Measurements from ENCODE around the gene NAT14. TPM values are rescaled to one million over a fixed set of nuclear protein-coding genes. Genes with fewer than 3 reads are reported as not detected.

The NAT14 gene
- total RNA-seq, 2 experiments from 2014 or later: 10.5 to 14.7 TPM

DNA sequence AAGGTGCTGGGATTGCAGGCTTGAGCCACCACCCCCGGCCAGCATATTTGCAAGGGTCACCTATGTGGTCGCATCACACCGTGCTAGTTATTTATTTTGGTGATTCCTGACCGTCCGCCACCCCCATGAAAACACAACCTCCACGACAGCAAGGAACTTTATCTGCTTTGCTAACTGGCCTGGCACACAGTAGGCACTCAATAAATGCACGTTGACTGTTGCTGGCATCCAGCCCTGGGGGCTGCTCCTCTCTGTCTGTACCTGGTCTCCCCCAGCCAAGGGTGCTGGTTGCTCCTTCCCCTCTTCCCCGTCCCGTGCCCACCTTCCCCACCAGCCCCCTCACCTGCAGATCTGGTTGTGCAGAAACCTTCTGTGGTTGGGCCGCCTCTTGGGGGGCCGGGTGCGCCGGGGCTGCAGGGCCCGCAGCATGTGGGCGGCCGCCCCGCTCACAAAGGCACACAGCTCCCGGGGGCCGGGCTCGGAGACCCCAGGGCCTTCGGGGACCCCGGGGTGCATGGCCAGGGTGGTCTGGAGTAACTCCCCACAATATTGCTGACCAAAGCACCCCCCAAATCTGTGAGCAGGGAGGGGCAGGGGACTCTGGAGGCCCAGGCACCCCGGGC is 20.8 kb upstream of the NAT14 start:
- Histone ChIP-seq H3K36me3 (ENCODE audit: insufficient read depth, low read length) (no peaks in the 10 kb centered on the region), H3K27me3 (ENCODE audit: control insufficient read depth in 1 of 2, insufficient read depth in 2 of 2, low read length in 2 of 2) (no peaks in the 10 kb centered on the region), H3K27ac (ENCODE audit: low read depth in 1 of 2, low read length in 2 of 2) (no peak overlapping the region), H3K9me3 (ENCODE audit: control insufficient read depth in 1 of 2, insufficient read depth in 1 of 2, low read length in 2 of 2) (no peaks in the 10 kb centered on the region), H3K4me1 (ENCODE audit: insufficient read depth, low read length) (peaks cover 28% of the 10 kb centered on the region), H3K4me3 (ENCODE audit: low read length) (no peak overlapping the region)
- Mint-ChIP-seq H3K27ac (no peak overlapping the region), H3K27me3 (no peaks in the 10 kb centered on the region), H3K4me1 (ENCODE audit: low read depth) (peaks cover 17% of the 10 kb centered on the region), H3K4me3 (no peak overlapping the region), H3K36me3 (ENCODE audit: low read depth) (peaks cover 5% of the 10 kb centered on the region), H3K9me3 (no peaks in the 10 kb centered on the region)
- peak in 1 of 14 experiments; percentile 24 for DNase-seq
- TF ChIP-seq, protein P1, sequence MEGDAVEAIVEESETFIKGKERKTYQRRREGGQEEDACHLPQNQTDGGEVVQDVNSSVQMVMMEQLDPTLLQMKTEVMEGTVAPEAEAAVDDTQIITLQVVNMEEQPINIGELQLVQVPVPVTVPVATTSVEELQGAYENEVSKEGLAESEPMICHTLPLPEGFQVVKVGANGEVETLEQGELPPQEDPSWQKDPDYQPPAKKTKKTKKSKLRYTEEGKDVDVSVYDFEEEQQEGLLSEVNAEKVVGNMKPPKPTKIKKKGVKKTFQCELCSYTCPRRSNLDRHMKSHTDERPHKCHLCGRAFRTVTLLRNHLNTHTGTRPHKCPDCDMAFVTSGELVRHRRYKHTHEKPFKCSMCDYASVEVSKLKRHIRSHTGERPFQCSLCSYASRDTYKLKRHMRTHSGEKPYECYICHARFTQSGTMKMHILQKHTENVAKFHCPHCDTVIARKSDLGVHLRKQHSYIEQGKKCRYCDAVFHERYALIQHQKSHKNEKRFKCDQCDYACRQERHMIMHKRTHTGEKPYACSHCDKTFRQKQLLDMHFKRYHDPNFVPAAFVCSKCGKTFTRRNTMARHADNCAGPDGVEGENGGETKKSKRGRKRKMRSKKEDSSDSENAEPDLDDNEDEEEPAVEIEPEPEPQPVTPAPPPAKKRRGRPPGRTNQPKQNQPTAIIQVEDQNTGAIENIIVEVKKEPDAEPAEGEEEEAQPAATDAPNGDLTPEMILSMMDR (IDR thresholded peaks at IDR 0.05): no peak
- ChIA-PET CTCF (interaction anchor here (1.7 kb wide), 1 partner anchor 40 kb away, joined by 5 read pairs; no protein-coding TSS in a partner anchor), POLR2A (no interaction called here)
- intact Hi-C loops (cut with DNase I, micrococcal nuclease): loop anchor here in 1 of 2 experiments (5.0 kb wide), 1 partner anchor 57 kb away; the partner anchor contains the start of gene UBE2S
- no peak for ATAC-seq (ENCODE audit: poor library complexity)

DNA sequence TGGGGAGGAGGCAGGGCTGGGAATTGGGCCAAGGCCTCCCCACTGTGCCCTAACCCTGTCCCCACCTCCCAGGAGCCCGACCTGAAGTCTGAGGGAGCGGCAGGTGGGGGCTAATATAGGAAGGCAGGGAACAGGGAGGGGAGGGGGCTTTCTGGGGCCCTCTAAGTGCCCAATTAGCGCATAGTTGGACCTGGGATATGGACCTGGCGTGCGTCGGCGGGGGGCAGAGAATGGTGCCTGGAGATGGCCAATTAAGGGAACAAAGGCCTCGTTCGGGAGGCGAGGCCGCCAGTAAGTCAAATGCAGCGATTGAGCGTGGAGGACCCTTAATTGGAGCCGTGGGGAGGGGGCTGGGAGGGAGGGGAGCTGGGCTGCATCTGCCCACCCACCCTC is 20.3 kb upstream of the NAT14 start, which contains the start of gene C19orf85:
Gene C19orf85, minus strand, starts transcription at position 90 of the 393 bp plus-strand sequence. CDS start 197 bp downstream, outside the sequence.
- DNase-seq (peak in 1 of 14 experiments; percentile 21), ATAC-seq (ENCODE audit: poor library complexity) (no peak)
- Histone ChIP-seq H3K36me3 (ENCODE audit: insufficient read depth, low read length) (no peaks in the 10 kb centered on the region), H3K4me1 (ENCODE audit: insufficient read depth, low read length) (peaks cover 28% of the 10 kb centered on the region), H3K27me3 (ENCODE audit: control insufficient read depth in 1 of 2, insufficient read depth in 2 of 2, low read length in 2 of 2) (no peaks in the 10 kb centered on the region), H3K27ac (ENCODE audit: low read depth in 1 of 2, low read length in 2 of 2) (no peak within 1 kb of the TSS), H3K9me3 (ENCODE audit: control insufficient read depth in 1 of 2, insufficient read depth in 1 of 2, low read length in 2 of 2) (no peaks in the 10 kb centered on the region), H3K4me3 (ENCODE audit: low read length) (no peak within 1 kb of the TSS)
- Mint-ChIP-seq H3K9me3 (no peaks in the 10 kb centered on the region), H3K4me3 (no peak within 1 kb of the TSS), H3K27ac (no peak within 1 kb of the TSS), H3K4me1 (ENCODE audit: low read depth) (peaks cover 17% of the 10 kb centered on the region), H3K36me3 (ENCODE audit: low read depth) (peaks cover 5% of the 10 kb centered on the region), H3K27me3 (no peaks in the 10 kb centered on the region)
- POLR2A ChIA-PET: no interaction called here
- CTCF ChIA-PET: no interaction called here
- intact Hi-C loops (cut with DNase I, micrococcal nuclease): loop anchor here in 1 of 2 experiments (5.0 kb wide), 3 partner anchors 57 to 168 kb away; partner anchors contain the start of genes UBE2S and ZNF865
- TF ChIP-seq, protein P1 (IDR thresholded peaks at IDR 0.05): no peak

DNA sequence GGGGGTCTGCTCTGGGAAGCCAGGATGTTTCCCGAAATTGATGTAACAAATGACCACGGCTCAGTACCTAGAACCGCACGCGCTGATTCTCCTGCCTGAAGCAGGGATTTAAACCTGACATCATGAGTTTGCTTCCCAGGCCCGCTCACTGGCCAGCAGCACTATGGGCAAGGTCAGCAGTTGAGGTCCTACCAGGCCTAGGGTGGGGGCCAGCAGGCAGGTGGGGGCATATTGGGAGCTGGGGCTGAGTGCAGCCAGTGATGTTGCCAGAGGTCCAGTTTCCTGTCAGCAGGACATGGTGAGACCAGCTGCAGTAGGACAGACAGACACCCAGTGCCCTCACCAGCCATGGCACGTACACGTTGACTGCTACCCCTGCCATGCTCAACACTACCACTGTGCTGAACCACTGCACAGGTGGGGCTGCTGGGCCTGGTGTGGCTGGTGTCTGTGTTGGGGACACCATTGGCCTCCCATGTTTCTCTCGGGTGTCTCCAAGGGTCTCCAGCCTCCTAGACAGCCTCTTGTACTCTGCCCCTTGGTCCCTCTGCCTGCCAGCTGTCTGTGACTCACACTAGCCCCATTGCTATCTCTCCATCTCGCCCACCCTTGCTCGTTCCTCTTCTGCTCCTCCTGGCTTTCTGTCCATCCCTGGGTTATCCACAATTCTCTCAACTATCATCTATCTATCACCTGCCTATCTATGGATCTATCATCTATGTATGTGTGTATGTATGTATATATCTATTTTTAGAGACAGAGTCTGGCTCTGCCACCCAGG is 19.3 kb upstream of the NAT14 start:
- TF ChIP-seq, protein P1 (IDR thresholded peaks at IDR 0.05): no peak
- intact Hi-C loops (cut with DNase I, micrococcal nuclease): loop anchor here in 1 of 2 experiments (5.0 kb wide), 2 partner anchors 142 to 167 kb away; partner anchors contain the start of gene ZNF865
- Histone ChIP-seq H3K36me3 (ENCODE audit: insufficient read depth, low read length) (no peaks in the 10 kb centered on the region), H3K27me3 (ENCODE audit: control insufficient read depth in 1 of 2, insufficient read depth in 2 of 2, low read length in 2 of 2) (no peaks in the 10 kb centered on the region), H3K4me1 (ENCODE audit: insufficient read depth, low read length) (peaks cover 26% of the 10 kb centered on the region), H3K27ac (ENCODE audit: low read depth in 1 of 2, low read length in 2 of 2) (no peak overlapping the region), H3K4me3 (ENCODE audit: low read length) (no peak overlapping the region), H3K9me3 (ENCODE audit: control insufficient read depth in 1 of 2, insufficient read depth in 1 of 2, low read length in 2 of 2) (no peaks in the 10 kb centered on the region)
- no peaks in the 10 kb centered on the region for H3K9me3 Mint-ChIP-seq
- no peak overlapping the region for H3K27ac Mint-ChIP-seq
- H3K27me3 Mint-ChIP-seq: no peaks in the 10 kb centered on the region
- ATAC-seq (ENCODE audit: poor library complexity) (no peak), DNase-seq (no peak)
- H3K36me3 Mint-ChIP-seq (ENCODE audit: low read depth): peaks cover 5% of the 10 kb centered on the region
- H3K4me1 Mint-ChIP-seq (ENCODE audit: low read depth): peaks cover 9% of the 10 kb centered on the region
- H3K4me3 Mint-ChIP-seq: peak overlapping the region; percentile 8
- ChIA-PET CTCF (interaction anchor here (3.0 kb wide), 1 partner anchor 38 kb away, joined by 31 read pairs; no protein-coding TSS in a partner anchor), POLR2A (no interaction called here)
